Brain microvascular endothelial cell (primary cell): ENCODE results near the gene PPFIA1.

Source experiments
- DNase-seq: peaks from one replicate; pipeline ENCODE4 v3.0.0-alpha.2; 2020
- H3K27ac ChIP-seq: fragments of 250-450 bp; sonication (Bioruptor Pico); 2 replicates; pipeline ENCODE4 v1.5.1; 2020; ENCODE audit warnings: mild to moderate bottlenecking, moderate library complexity
- H3K27me3 ChIP-seq: fragments of 250-450 bp; sonication (Bioruptor Pico); replicated peaks from 2 replicates; pipeline ENCODE4 v1.5.1; 2020; ENCODE audit warnings: mild to moderate bottlenecking
- H3K36me3 ChIP-seq: fragments of 250-450 bp; sonication (Bioruptor Pico); replicated peaks from 2 replicates; pipeline ENCODE4 v1.5.1; 2020; ENCODE audit warnings: mild to moderate bottlenecking
- H3K4me3 ChIP-seq: 2 replicates; pipeline ENCODE4 v1.5.1; 2011; ENCODE audit warnings: low read depth, mild to moderate bottlenecking, control low read depth, low read length, moderate library complexity
- in situ Hi-C: cut with HindIII; loops from 2 replicates; pipeline ENCODE4 v1.10.0; 2017; ENCODE audit warnings: low sequenced_read_pairs, low pct_ligation_motif_present
- TF ChIP-seq, protein P1 (sequence below): IDR thresholded peaks from 2 replicates; pipeline ENCODE4 v1.5.1; 2011; ENCODE audit warnings: low read depth, mild to moderate bottlenecking, moderate library complexity, low read length, control low read depth, inconsistent platforms; ENCODE audit errors: missing control alignments

Gene PPFIA1

DNA sequence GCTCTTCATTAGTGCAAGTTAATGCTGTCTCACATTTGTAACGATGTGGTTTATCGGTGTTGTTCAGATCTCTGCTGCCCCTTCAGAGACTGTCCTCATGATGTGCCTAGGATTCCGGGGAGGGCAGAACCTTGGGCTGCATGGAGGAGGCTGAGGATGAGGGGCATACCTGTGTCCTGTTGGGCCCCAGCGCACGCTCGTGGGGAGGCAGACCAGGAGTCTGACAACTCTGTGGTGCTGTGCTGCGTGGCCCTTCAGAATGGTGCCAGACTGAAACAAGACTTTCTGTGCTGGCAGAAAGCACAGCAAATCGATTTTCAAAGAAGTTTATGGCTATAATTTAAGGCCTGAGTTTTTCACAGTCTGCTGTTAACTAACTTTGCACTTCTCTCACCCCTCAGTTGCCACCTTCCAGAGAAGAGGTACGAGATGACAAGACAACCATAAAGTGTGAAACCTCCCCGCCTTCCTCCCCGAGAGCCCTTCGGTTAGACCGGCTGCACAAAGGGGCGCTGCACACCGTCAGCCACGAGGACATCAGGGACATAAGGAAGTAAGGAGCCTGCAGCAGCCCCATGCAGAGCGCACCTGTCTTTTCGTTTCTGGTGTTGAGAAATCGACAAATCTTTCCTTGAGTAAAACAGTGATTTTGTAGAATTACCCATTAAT, 83.5 kb downstream of the PPFIA1 start:
- TF ChIP-seq, protein P1, sequence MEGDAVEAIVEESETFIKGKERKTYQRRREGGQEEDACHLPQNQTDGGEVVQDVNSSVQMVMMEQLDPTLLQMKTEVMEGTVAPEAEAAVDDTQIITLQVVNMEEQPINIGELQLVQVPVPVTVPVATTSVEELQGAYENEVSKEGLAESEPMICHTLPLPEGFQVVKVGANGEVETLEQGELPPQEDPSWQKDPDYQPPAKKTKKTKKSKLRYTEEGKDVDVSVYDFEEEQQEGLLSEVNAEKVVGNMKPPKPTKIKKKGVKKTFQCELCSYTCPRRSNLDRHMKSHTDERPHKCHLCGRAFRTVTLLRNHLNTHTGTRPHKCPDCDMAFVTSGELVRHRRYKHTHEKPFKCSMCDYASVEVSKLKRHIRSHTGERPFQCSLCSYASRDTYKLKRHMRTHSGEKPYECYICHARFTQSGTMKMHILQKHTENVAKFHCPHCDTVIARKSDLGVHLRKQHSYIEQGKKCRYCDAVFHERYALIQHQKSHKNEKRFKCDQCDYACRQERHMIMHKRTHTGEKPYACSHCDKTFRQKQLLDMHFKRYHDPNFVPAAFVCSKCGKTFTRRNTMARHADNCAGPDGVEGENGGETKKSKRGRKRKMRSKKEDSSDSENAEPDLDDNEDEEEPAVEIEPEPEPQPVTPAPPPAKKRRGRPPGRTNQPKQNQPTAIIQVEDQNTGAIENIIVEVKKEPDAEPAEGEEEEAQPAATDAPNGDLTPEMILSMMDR, result no peak
- Histone ChIP-seq H3K27ac (no peak overlapping the region), H3K36me3 (peaks cover 50% of the 10 kb centered on the region), H3K27me3 (no peaks in the 10 kb centered on the region), H3K4me3 (no peak overlapping the region)
- DNase-seq, result no peak
- in situ Hi-C loops, result no loop called here

DNA sequence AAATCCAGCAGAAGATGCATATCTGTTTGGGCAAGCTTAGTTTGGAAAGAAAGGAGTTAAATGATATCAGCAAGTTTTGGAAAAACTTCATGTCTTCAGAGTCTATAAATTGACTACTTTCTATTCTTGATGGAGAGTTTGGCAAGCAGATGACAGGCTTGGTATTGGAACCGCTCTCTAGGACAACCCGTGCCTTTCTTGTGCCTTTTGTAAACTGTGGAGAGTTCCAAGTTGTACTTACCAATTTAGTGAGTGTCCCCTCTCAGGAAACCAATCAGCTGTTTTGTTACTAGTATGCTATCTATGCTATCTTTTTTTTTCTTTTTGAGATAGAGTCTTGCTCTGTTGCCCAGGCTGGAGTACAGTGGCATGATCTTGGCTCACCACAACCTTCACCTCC, 84.1 kb downstream of the PPFIA1 start:
- Histone ChIP-seq H3K27ac (no peak overlapping the region), H3K36me3 (peaks cover 52% of the 10 kb centered on the region), H3K27me3 (no peaks in the 10 kb centered on the region), H3K4me3 (no peak overlapping the region)
- in situ Hi-C loops, result no loop called here
- DNase-seq, result no peak
- TF ChIP-seq, protein P1, result no peak

DNA sequence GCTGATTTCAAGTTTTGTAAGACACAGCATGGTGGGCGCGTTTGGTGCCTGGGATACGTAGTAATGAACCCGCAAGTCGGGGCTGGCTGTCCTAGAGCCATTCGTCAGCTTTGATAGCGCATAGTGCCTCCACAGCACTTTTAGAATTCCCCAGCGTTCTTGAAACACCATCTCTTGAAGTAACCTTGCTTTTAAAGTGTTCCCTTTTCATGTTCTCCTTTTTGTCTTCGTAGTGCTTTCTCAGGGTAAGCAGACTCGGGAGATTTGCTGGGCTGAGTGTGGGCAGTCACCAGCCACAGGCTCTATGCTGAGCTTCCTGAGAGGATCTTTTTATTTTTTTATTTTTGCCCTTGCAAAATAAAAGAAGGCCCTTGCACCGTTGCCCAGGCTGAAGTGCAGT, 88.3 kb downstream of the PPFIA1 start:
- TF ChIP-seq, protein P1, result no peak
- Histone ChIP-seq H3K36me3 (peaks cover 70% of the 10 kb centered on the region), H3K4me3 (no peak overlapping the region), H3K27me3 (no peaks in the 10 kb centered on the region), H3K27ac (no peak overlapping the region)
- DNase-seq, result no peak
- in situ Hi-C loops, result no loop called here

DNA sequence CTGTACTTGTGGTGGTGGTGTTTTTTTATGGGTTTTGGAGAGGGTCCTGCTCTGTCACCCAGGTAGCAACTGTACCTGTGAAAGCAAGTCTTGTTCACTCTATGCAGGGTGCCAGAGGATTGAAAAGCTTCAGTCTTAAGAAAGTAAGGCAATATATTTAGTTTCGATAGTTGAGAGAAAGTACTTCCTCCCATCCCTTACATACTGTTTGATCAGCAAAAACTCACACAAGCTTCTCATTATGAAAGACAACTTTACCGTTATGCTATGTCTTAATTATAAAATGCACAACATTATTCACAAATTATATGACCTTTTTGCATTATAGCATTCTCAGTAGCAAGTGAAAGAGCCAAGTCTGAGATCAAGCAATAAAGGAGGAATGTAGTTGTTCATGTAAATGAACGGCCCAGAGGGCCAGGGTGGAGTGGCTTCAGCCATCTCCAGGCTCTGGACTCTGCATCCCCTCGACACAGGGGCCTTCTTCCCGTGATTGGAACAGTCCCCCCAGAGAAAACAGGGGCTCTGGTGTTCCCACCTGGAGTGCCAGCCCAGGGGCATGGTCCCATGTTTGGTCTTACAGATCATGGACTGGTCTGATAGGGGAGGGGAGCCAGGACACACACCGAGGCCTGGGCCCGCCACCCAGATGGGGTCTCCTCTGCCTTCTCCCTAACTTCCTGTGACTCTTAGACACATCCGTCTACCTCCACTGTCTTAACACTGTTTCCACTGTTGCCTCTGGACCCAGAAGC, 89.1 kb downstream of the PPFIA1 start:
- Histone ChIP-seq H3K4me3 (no peak overlapping the region), H3K27ac (no peak overlapping the region), H3K36me3 (peaks cover 68% of the 10 kb centered on the region), H3K27me3 (no peaks in the 10 kb centered on the region)
- in situ Hi-C loops, result no loop called here
- DNase-seq, result no peak
- TF ChIP-seq, protein P1, result no peak

DNA sequence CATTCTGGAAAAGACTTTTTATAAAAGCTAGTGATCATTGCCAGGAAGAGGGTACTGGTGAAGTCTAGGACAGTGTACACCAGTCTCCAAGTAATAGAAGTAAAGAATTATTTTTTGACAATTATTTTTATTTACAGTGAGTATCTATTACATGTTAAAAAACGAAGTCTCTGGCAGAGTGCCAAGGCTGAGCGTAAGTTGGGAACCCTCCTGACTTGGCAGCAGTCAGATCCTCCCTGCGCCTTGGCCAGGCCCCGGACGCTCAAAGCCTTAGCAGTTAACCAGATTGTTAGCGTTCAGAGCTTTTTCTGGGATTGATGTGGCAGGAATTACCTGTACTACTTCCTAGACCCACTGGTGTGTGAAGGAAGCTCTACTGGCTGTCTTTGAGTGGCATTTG, 89.7 kb downstream of the PPFIA1 start:
- Histone ChIP-seq H3K27ac (no peak overlapping the region), H3K36me3 (peaks cover 65% of the 10 kb centered on the region), H3K4me3 (no peak overlapping the region), H3K27me3 (no peaks in the 10 kb centered on the region)
- no peak for DNase-seq
- in situ Hi-C loops, result no loop called here
- TF ChIP-seq, protein P1, result no peak

DNA sequence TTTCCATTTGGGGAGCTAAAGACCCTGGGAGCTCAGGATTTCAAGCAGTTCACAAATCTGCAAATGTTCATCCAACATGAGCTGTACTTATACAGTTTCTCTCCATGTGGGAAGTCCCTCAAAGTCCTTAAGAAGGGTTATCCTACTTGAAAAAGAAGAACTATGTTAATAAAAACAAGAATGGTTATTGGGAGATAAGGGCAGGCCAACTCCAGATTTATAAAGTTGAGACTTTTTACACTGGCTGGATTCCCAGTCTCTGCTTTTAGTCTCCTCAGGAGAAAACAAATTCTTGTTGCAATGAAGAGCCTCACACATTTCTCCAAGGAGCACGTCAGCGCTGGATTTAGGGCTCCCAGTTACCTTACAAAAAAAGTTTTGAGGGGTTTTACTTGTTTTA, 93.7 kb downstream of the PPFIA1 start:
- Histone ChIP-seq H3K4me3 (no peak overlapping the region), H3K27me3 (no peaks in the 10 kb centered on the region), H3K27ac (no peak overlapping the region), H3K36me3 (peaks cover 37% of the 10 kb centered on the region)
- in situ Hi-C loops, result no loop called here
- no peak for DNase-seq
- TF ChIP-seq, protein P1, result no peak
